Pancreas (tissue), 10 donors: ENCODE measurements around the gene DHRSX. TPM values are rescaled to one million over a fixed set of nuclear protein-coding genes. Genes with fewer than 3 reads are reported as not detected.

Experiments used
- ATAC-seq, 4 donors: fragments of 200-7000 bp; cut with Tn5 transposase; one replicate each; pipeline versions ENCODE4 v1.8.0 to v1.9.1; 2020; ENCODE audit warnings: mild to moderate bottlenecking in 4 of 4, moderate library complexity in 4 of 4
- DNase-seq, 6 donors: peaks; one replicate each; pipeline ENCODE4 v3.0.0-alpha.2; 2020
- FAIRE-seq: peaks from 2 replicates; lab custom pipeline; 2012; peaks lifted over from hg19 to GRCh38; lab: Jason Lieb, UNC
- H3K27ac ChIP-seq, 4 donors: fragments of 200-600 bp; sonication (generic); 1 replicate in 3 of 4; 2 replicates in 1 of 4; pipeline versions ENCODE4 v1.5.0 to v1.8.0; 2020
- H3K27me3 ChIP-seq, 4 donors: fragments of 200-600 bp; one replicate each; pipeline ENCODE4 v1.8.0; 2021
- H3K36me3 ChIP-seq, 3 donors: fragments of 200-600 bp; sonication (generic) in 1 of 3; one replicate each; pipeline versions ENCODE4 v1.5.0 to v1.8.0; 2020 to 2021
- H3K4me1 ChIP-seq, 3 donors: fragments of 200-600 bp; one replicate each; pipeline ENCODE4 v1.8.0; 2021
- H3K4me3 ChIP-seq, 4 donors: fragments of 200-600 bp; sonication (generic) in 2 of 4; one replicate each; pipeline versions ENCODE4 v1.5.0 to v1.8.0; 2020 to 2021
- H3K9me3 ChIP-seq, 4 donors: fragments of 200-600 bp; one replicate each; pipeline ENCODE4 v1.8.0; 2021
- WGBS, 2 donors: extraction: QIAGEN DNeasy Blood & Tissue Kit; methylation state at CpG; one replicate each; pipeline ENCODE4 v1.1.7; 2013; 5-methylcytosine and 5-hydroxymethylcytosine counted together
- intact Hi-C, 3 donors: fragments of 100-400 bp; cut with DNase I; formaldehyde crosslinking; loops; one replicate each; pipeline versions ENCODE4 v1.11.1 to v1.14.2; 2022
- polyA plus RNA-seq, 2 donors: library from polyadenylated mRNA; stranded (reverse); fragments of 200-250 nt; gene quantifications; one replicate each; pipeline ENCODE4 v1.2.3, GENCODE V29; 2013
- total RNA-seq, 6 donors: library from RNA; stranded (reverse); fragmentation: NEBNext Ultra II Directional in 4 of 6; extraction: Animal tissue kit (Norgen Biotek cat#: 25700) in 4 of 6; gene quantifications; one replicate each; pipeline versions ENCODE4 v1.2.1 to v1.2.4, GENCODE V29; 2021 to 2023
- TF ChIP-seq, protein P1 (sequence below), 4 donors: fragments of 200-600 bp; sonication (generic) in 3 of 4; IDR thresholded peaks; one replicate each; pipeline versions ENCODE4 v1.5.0 to v1.8.0; 2021; ENCODE audit warnings: antibody characterized with exemption in 4 of 4
- donor health status: healthy with polysubstance abuse.
- donor health status: DM: no; HTN: no; CAD: no; lungs with moderate emphysema.
- donor health status: DM: no; HTN: no; CAD: no.
- donor health status: control.
- donor health status: control.
- donor health status: Bipolar disorder and iron deficiency.
- donor health status: DM: yes; HTN: yes; CAD: no.
- donor health status: DM: no; HTN: no; CAD: no.
- donor health status: DM: no; HTN: no; CAD: no.
- donor health status: DM: yes; HTN: yes; CAD: no.

The DHRSX gene
- total and polyA plus RNA-seq, 8 donors, result 8.1 to 26.5 (median 17.2) TPM

DNA sequence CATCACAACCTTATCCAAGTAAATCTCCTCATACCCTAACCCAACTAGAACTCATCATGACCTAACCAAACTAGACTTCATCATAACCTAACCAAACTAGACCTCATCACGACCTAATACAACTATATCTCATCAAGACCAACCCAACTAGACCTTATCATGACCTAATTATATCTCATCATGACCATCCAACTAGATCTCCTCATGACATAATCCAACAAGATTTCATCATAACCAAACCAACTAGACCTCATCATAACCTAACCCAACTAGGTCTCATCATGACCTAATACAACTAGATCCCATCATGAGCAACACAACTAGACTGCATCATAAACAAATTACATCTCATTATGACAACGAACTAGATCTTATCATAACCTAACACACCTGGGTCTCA lies 86.4 kb downstream of the DHRSX start:
- DNase-seq (no peak), ATAC-seq (no peak), FAIRE-seq (no peak)
- Histone ChIP-seq H3K4me3 (no peak overlapping the region), H3K36me3 (no peaks in the 10 kb centered on the region), H3K9me3 (no peaks in the 10 kb centered on the region), H3K27me3 (no peaks in the 10 kb centered on the region), H3K4me1 (peaks cover 0 to 7% (median 5%) of the 10 kb centered on the region in 3 donors), H3K27ac (no peak overlapping the region)
- TF ChIP-seq, protein P1, sequence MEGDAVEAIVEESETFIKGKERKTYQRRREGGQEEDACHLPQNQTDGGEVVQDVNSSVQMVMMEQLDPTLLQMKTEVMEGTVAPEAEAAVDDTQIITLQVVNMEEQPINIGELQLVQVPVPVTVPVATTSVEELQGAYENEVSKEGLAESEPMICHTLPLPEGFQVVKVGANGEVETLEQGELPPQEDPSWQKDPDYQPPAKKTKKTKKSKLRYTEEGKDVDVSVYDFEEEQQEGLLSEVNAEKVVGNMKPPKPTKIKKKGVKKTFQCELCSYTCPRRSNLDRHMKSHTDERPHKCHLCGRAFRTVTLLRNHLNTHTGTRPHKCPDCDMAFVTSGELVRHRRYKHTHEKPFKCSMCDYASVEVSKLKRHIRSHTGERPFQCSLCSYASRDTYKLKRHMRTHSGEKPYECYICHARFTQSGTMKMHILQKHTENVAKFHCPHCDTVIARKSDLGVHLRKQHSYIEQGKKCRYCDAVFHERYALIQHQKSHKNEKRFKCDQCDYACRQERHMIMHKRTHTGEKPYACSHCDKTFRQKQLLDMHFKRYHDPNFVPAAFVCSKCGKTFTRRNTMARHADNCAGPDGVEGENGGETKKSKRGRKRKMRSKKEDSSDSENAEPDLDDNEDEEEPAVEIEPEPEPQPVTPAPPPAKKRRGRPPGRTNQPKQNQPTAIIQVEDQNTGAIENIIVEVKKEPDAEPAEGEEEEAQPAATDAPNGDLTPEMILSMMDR (IDR thresholded peaks at IDR 0.05), result no peak
- intact Hi-C loops, result no loop called here
- WGBS, 2 donors, result 94 to 100% methylated on average over 2 of the region's 2 CpGs

DNA sequence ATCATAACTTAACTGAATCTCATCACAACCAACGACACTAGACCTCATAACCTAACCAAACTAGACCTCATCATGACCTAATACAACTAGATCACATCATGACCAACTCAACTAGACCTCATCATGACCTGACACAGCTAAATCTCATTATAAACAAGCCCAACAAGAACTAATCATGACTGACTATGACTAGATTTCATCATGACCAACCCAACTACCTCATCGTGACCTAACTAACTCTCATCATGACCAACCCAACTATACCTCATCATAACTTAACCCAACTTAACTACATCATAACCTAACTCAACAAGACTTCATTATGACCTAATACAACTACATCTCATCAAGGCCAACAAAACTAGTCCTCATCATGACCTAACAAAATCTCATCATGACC lies 86.8 kb downstream of the DHRSX start:
- DNase-seq, result no peak
- no peak overlapping the region for H3K27ac ChIP-seq
- TF ChIP-seq, protein P1 (IDR thresholded peaks at IDR 0.05), result no peak
- peaks cover 0 to 7% (median 5%) of the 10 kb centered on the region in 3 donors for H3K4me1 ChIP-seq
- no peak for FAIRE-seq
- no peaks in the 10 kb centered on the region for H3K36me3 ChIP-seq
- no peaks in the 10 kb centered on the region for H3K27me3 ChIP-seq
- intact Hi-C loops, result no loop called here
- H3K9me3 ChIP-seq, result no peaks in the 10 kb centered on the region
- no peak for ATAC-seq
- no peak overlapping the region for H3K4me3 ChIP-seq
- WGBS, 2 donors, result 96% methylated on average over 2 of the region's 2 CpGs

DNA sequence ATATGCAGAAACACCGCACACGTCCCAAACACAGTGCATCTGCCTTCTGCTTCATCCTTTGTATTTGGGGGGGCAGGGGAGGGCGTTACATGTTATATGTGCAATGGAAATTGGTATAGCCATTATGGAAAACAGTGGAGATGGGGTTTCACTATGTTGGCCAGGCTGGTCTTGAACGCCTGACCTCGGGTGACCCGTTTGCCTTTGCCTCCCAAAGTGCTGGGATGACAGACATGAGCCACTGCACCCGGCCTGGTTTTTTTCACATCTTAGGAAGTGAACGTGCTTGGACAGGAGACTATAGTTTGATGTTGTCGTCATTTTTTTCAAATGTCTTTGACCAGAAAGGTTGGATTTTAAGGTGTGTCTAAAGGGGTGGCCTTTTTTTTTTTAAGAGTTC lies 88.6 kb downstream of the DHRSX start:
- intact Hi-C loops, result no loop called here
- ATAC-seq (no peak), DNase-seq (no peak), FAIRE-seq (no peak)
- peaks cover 0 to 4% (median 0%) of the 10 kb centered on the region in 3 donors for H3K36me3 ChIP-seq
- H3K9me3 ChIP-seq, result no peaks in the 10 kb centered on the region
- no peak overlapping the region for H3K4me3 ChIP-seq
- H3K27ac ChIP-seq, result no peak overlapping the region
- H3K4me1 ChIP-seq, result peaks cover 0 to 7% (median 5%) of the 10 kb centered on the region in 3 donors
- TF ChIP-seq, protein P1 (IDR thresholded peaks at IDR 0.05), result no peak
- 96 to 97% methylated on average over 9 of the region's 9 CpGs for WGBS, 2 donors
- H3K27me3 ChIP-seq, result no peaks in the 10 kb centered on the region

DNA sequence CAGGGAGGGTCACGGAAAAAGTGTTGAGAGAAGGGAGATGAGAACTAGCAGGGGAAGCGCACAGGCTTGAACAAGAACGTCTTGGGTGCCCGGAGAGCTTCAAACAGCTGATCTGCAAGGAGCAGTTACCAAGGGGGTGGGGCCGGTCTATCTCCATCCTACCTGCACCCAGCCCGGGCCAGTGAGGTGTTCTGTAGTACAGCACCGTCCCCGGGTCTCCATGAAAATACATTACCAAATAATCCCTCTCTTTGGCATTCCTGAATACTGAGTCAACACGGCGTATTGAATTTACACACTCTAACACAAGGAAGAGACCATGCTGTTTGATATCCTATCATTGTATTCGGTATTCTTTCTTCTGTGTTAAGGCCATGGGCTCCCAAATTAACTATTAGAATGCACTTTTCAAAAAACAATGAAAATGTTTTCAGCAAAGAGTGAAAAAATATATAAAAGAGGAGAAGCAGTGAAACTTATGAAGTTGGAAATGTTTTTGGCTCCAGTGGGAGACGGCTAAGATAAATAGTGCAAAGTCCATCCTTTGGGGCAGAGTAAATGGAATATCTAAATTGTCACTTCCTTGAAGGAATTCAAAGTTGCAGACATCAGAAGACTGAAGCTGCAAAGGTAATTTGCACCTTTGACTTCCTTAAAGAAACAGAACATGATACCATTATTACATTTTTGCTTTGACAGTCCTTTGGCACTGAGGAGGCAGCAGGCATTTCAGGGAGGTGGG lies 90.3 kb downstream of the DHRSX start:
- DNase-seq, result peak in 1 of 6 donors; percentile 20
- H3K9me3 ChIP-seq, result no peaks in the 10 kb centered on the region
- peaks cover 0 to 7% (median 5%) of the 10 kb centered on the region in 3 donors for H3K4me1 ChIP-seq
- peak overlapping the region in 1 of 4 donors; percentile 1 for H3K27ac ChIP-seq
- peak; percentile 71 to 86 (median 80) for ATAC-seq
- no peak overlapping the region for H3K4me3 ChIP-seq
- H3K36me3 ChIP-seq, result peaks cover 0 to 13% (median 5%) of the 10 kb centered on the region in 3 donors
- TF ChIP-seq, protein P1 (IDR thresholded peaks at IDR 0.05), result no peak
- no peaks in the 10 kb centered on the region for H3K27me3 ChIP-seq
- intact Hi-C loops, result no loop called here
- WGBS, 2 donors, result 42 to 43% methylated on average over 12 of the region's 12 CpGs
- peak; percentile 5 for FAIRE-seq

DNA sequence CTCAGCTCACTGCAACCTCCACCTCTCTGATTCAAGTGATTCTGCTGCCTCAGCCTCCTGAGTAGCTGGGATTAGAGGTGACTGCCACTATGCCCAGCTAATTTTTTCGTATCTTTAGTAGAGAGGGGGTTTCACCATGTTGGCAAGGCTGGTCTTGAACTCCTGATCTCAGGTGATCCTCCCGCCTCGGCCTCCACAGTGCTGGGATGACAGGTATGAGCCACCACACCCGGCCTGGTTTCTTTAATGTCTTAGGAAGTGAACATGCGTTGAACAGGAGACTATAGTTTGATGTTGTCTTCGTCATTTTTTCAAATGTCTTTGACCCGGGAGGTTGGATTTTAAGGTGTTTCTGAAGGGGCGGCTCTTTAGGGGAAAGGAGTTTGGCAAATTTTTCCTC lies 91.0 kb downstream of the DHRSX start:
- H3K9me3 ChIP-seq, result no peaks in the 10 kb centered on the region
- ATAC-seq, result no peak
- H3K27me3 ChIP-seq, result no peaks in the 10 kb centered on the region
- FAIRE-seq, result no peak
- peaks cover 0 to 7% (median 5%) of the 10 kb centered on the region in 3 donors for H3K4me1 ChIP-seq
- H3K27ac ChIP-seq, result peak overlapping the region in 1 of 4 donors; percentile 1
- peaks cover 0 to 13% (median 5%) of the 10 kb centered on the region in 3 donors for H3K36me3 ChIP-seq
- DNase-seq, result no peak
- TF ChIP-seq, protein P1 (IDR thresholded peaks at IDR 0.05), result no peak
- WGBS, 2 donors, result 95 to 97% methylated on average over 8 of the region's 8 CpGs
- intact Hi-C loops, result no loop called here
- no peak overlapping the region for H3K4me3 ChIP-seq
